ENCODE data around the gene ELOVL5. TPM values are rescaled to one million over a fixed set of nuclear protein-coding genes. Genes with fewer than 3 reads are reported as not detected.

ELOVL5 gene
- polyA plus RNA-seq, 1 donor from 2014 or later: 31.2 TPM

DNA sequence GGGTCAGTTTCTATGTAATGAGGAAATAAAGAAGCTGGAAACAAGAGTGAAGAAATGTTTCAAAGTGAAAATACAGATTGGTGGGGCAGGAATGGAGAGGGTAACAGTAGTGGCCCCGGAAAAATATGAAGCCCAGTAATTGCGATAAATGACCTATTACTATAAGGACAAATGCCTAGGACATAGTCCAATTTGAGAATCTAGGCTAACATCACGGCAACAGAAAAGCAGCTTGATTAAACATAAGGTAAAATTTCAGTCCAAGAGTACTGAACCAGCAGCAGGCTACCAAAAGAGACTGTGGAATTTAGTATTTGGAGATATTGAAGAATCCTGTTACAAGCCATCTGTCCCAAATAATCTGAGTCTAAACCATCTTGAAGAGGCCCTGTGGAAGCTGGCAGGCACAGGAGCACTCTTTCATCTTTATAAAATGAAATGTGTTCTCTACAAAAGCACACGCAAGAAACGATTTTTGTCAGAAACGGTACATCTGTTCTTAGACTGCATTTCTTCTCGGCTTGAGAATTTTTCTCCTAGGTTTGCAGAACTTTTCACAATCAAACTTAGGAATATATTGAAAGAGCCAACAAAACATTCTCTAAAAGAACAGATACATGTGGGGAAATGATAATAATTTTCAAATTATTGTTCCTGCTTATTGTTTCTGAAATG, 49.3 kb downstream of the ELOVL5 start:
- Histone ChIP-seq H3K36me3 (ENCODE audit: insufficient read depth, low read length) (no peaks in the 10 kb centered on the region), H4K20me1 (ENCODE audit: insufficient read depth) (no peaks in the 10 kb centered on the region), H3K9me3 (ENCODE audit: low read length) (no peaks in the 10 kb centered on the region), H2AFZ (ENCODE audit: low read depth, low read length) (no peak overlapping the region), H3K9me2 (ENCODE audit: insufficient read depth, low read length) (no peaks in the 10 kb centered on the region), H3K4me3 (ENCODE audit: low read length) (no peak overlapping the region), H3K9ac (ENCODE audit: low read length) (no peak overlapping the region), H3F3A (ENCODE audit: insufficient read depth, low read length, poor library complexity, severe bottlenecking) (no peaks in the 10 kb centered on the region), H3K27ac (ENCODE audit: low read length) (no peak overlapping the region), H3K4me2 (ENCODE audit: low read length) (no peak overlapping the region), H3K27me3 (ENCODE audit: insufficient read depth, low read depth, low read length) (no peaks in the 10 kb centered on the region), H3K79me2 (replicated peaks; ENCODE audit: insufficient read depth, low read length) (peaks cover 12% of the 10 kb centered on the region)
- TF ChIP-seq TAF1 (IDR thresholded peaks at IDR 0.05; ENCODE audit: low read depth): no peak
- TF ChIP-seq POLR2AphosphoS5 (IDR thresholded peaks at IDR 0.05): no peak
- TF ChIP-seq, protein P1, sequence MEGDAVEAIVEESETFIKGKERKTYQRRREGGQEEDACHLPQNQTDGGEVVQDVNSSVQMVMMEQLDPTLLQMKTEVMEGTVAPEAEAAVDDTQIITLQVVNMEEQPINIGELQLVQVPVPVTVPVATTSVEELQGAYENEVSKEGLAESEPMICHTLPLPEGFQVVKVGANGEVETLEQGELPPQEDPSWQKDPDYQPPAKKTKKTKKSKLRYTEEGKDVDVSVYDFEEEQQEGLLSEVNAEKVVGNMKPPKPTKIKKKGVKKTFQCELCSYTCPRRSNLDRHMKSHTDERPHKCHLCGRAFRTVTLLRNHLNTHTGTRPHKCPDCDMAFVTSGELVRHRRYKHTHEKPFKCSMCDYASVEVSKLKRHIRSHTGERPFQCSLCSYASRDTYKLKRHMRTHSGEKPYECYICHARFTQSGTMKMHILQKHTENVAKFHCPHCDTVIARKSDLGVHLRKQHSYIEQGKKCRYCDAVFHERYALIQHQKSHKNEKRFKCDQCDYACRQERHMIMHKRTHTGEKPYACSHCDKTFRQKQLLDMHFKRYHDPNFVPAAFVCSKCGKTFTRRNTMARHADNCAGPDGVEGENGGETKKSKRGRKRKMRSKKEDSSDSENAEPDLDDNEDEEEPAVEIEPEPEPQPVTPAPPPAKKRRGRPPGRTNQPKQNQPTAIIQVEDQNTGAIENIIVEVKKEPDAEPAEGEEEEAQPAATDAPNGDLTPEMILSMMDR (IDR thresholded peaks at IDR 0.05; ENCODE audit: poor library complexity, severe bottlenecking): no peak
- TF ChIP-seq EZH2 (IDR thresholded peaks at IDR 0.05; ENCODE audit: borderline replicate concordance, insufficient read depth, low read length, poor library complexity, severe bottlenecking): no peak
- no peak for TF ChIP-seq RAD21 (conservative IDR thresholded peaks at IDR 0.05)
- TF ChIP-seq EP300 (conservative IDR thresholded peaks at IDR 0.05; ENCODE audit: poor library complexity, severe bottlenecking): no peak
- TF ChIP-seq, protein P2, sequence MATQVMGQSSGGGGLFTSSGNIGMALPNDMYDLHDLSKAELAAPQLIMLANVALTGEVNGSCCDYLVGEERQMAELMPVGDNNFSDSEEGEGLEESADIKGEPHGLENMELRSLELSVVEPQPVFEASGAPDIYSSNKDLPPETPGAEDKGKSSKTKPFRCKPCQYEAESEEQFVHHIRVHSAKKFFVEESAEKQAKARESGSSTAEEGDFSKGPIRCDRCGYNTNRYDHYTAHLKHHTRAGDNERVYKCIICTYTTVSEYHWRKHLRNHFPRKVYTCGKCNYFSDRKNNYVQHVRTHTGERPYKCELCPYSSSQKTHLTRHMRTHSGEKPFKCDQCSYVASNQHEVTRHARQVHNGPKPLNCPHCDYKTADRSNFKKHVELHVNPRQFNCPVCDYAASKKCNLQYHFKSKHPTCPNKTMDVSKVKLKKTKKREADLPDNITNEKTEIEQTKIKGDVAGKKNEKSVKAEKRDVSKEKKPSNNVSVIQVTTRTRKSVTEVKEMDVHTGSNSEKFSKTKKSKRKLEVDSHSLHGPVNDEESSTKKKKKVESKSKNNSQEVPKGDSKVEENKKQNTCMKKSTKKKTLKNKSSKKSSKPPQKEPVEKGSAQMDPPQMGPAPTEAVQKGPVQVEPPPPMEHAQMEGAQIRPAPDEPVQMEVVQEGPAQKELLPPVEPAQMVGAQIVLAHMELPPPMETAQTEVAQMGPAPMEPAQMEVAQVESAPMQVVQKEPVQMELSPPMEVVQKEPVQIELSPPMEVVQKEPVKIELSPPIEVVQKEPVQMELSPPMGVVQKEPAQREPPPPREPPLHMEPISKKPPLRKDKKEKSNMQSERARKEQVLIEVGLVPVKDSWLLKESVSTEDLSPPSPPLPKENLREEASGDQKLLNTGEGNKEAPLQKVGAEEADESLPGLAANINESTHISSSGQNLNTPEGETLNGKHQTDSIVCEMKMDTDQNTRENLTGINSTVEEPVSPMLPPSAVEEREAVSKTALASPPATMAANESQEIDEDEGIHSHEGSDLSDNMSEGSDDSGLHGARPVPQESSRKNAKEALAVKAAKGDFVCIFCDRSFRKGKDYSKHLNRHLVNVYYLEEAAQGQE (IDR thresholded peaks at IDR 0.05; ENCODE audit: borderline replicate concordance): no peak
- TF ChIP-seq SMC3 (conservative IDR thresholded peaks at IDR 0.05; ENCODE audit: poor library complexity): no peak
- TF ChIP-seq MXI1 (conservative IDR thresholded peaks at IDR 0.05; ENCODE audit: poor library complexity, severe bottlenecking): no peak

DNA sequence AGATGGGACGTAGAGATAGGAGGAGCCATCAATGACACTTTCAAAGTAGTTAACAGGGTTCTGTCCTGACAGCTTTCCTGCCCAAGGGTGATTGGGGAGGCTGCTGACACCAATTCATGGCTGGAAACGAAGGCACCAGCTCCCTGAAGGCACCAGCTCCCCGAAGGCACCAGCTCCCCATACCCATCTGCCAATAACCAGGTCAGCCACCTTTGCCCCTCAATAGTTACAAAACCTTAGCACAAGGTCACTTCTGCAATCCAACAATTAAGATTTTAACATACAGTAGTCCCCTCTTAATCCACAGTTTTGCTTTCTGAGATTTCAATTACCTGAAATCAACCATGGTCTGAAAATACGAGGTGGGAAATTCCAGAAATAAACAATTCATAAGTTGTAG, 51.7 kb downstream of the ELOVL5 start:
- Histone ChIP-seq H4K20me1 (ENCODE audit: insufficient read depth) (no peaks in the 10 kb centered on the region), H3K36me3 (ENCODE audit: insufficient read depth, low read length) (no peaks in the 10 kb centered on the region), H3K27ac (ENCODE audit: low read length) (no peak overlapping the region), H3K9me2 (ENCODE audit: insufficient read depth, low read length) (no peaks in the 10 kb centered on the region), H3K4me2 (ENCODE audit: low read length) (no peak overlapping the region), H2AFZ (ENCODE audit: low read depth, low read length) (no peak overlapping the region), H3K9ac (ENCODE audit: low read length) (no peak overlapping the region), H3F3A (ENCODE audit: insufficient read depth, low read length, poor library complexity, severe bottlenecking) (no peaks in the 10 kb centered on the region), H3K9me3 (ENCODE audit: low read length) (no peaks in the 10 kb centered on the region), H3K4me3 (ENCODE audit: low read length) (no peak overlapping the region), H3K27me3 (ENCODE audit: insufficient read depth, low read depth, low read length) (no peaks in the 10 kb centered on the region), H3K79me2 (replicated peaks; ENCODE audit: insufficient read depth, low read length) (peaks cover 12% of the 10 kb centered on the region)
- no peak for TF ChIP-seq POLR2AphosphoS5 (IDR thresholded peaks at IDR 0.05)
- no peak for TF ChIP-seq RAD21 (conservative IDR thresholded peaks at IDR 0.05)
- TF ChIP-seq, protein P1 (IDR thresholded peaks at IDR 0.05; ENCODE audit: poor library complexity, severe bottlenecking): no peak

All from neural cell (in vitro differentiated cells).